Putamen (tissue), 1 donor: ENCODE data around the gene HOXA5.

Source experiments
- DNase-seq: peaks from one replicate; pipeline ENCODE4 v3.0.0-alpha.2; 2016; ENCODE audit warnings: low spot score

Gene HOXA5

DNA sequence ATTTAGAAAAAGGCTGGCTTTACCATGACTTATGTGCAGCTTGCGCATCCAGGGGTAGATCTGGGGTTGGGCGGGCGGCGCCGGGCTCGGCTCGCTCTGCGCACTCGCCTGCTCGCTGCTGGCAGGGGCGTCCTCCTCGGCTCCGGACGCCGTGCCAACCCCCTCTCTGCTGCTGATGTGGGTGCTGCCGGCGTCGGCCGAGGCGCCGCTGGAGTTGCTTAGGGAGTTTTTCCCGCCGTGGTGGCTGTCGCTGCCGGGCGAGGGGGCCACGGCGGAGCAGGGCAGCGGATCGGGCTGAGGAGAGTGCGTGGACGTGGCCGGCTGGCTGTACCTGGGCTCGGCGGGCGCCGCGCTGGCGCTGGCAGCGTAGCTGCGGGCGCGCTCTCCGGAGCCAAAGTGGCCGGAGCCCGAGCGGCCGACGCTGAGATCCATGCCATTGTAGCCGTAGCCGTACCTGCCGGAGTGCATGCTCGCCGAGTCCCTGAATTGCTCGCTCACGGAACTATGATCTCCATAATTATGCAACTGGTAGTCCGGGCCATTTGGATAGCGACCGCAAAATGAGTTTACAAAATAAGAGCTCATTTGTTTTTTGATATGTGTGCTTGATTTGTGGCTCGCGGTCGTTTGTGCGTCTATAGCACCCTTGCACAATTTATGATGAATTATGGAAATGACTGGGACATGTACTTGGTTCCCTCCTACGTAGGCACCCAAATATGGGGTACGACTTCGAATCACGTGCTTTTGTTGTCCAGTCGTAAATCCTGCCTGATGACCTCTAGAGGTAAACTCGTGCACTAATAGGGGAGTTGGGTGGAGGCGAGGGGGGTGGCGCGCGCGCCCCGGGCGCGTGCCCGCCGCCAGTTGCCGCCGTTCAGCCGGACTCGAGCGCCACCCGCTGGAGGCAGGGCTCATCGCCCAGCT is at the start of gene HOXA5:
Gene HOXA5 (minus strand): TSS at position 659 of the 927 bp plus-strand sequence. CDS start 74 bp downstream, at position 585.
- no peak for DNase-seq

DNA sequence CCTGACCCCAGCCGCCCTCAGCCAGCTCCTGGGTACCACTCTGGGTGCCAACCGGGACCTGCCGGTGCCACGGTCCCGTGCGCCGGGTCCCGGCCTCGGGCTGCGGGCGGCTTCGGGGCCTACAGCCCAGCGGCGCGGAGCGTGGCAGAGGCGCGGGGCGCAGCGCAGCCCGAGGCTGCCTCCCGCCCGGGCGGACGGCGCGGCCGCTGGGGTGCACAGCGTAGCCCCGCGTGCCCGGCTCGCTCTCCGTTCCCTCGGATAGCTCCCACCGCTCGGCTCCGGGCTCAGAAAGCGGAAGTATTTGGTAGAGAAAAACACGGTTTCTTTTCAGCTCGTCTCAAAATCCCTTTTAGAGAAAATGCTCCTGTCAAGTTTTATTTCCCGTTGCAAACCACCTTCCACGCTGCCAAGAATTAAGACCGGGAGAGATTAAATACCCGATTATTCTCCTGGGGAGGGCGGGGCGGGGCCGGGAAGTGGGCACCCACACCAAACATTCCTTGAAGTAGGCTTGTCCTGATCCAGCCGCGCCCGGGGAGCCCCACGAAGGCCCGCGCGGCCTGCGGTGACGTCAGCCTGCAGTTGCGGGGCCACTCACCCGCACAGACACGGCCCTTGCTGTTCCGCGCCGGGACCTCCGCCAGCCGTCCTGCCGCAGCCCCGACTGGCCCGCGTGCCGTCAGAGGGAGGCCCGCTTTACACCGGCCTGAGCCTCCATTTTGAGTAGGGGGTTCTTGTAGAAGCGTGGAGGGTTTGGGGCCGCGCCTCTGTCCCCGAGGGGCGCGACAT is 49.3 kb upstream of the HOXA5 start:
- DNase-seq: no peak

GRCh38 chr7:27191833-27192545 is 48.5 kb upstream of the HOXA5 start:
- DNase-seq: no peak

- DNase-seq: no peak
Observed at GRCh38 chr7:27191161-27191731, 47.8 kb upstream of the HOXA5 start.

DNA sequence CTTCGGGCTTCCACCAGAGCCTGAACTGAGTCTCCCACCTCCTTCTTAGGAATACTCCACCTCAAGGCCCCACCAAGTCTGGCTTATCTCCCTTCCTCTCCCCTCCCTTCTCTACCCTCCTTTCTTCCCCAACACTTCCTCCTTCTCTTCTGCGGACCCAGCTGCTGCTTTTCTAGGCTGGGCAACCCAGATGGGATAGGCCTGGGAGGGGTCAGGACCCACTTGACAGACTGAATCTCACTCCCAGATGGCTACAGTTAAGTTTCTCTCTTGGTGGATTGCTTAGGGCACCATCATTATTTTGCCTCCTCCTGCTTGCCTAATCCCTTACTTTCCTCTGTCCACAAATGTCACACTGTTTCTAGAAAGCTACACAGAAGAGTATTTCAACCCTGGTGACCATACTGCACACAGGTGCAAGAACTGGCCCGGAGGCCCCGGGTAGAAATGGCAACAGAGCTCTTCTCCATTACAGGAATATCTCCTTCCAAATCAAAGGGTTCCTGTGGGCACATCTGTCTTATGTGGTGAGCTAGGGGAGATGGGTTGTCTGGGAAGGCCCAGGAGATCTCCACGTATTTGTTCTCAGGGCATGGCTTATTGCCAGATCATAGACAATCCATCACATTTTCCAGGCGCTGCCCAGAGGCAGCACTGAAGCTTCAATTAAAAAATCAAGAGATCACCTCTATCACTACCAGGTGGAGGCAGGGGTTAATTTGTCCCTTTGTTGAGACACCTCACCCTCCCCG is 46.7 kb upstream of the HOXA5 start:
- no peak for DNase-seq

DNA sequence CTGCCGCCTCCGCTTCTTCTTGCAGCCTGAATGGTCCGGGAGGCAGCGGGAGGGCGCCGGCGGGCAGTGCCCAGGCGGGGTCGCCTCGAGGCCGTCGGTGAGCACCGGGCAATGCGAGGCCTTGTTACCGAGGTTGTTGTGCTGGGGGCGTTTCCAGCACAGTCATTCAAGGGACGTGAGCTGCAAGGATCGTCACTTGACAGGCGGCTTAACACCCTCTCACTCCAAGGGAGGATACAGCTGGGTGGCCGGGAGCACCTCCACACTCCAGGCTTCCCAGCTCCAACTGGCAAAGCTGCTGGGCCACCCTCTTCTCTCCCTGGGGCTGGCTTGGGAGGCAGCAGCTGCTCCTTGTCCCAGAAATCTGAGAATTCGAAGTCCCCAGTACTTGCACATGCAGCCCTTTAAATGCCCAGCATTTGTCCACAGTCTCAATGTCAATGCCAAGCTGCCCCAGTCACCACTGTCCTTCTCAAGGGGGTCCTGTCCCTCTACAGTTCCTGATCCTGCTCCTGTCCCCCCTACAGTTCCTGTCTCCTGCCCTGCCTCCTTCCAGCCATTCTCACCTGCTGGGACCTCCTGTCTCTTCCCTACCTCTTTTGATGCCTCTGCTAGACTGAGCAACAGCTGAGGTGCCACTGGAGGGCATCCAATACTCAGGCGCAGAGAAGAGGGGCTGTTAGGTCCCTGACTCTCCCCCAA is 46.0 kb upstream of the HOXA5 start:
- DNase-seq: no peak

GRCh38 chr7:27188386-27189294 is 45.2 kb upstream of the HOXA5 start:
- DNase-seq: no peak

DNA sequence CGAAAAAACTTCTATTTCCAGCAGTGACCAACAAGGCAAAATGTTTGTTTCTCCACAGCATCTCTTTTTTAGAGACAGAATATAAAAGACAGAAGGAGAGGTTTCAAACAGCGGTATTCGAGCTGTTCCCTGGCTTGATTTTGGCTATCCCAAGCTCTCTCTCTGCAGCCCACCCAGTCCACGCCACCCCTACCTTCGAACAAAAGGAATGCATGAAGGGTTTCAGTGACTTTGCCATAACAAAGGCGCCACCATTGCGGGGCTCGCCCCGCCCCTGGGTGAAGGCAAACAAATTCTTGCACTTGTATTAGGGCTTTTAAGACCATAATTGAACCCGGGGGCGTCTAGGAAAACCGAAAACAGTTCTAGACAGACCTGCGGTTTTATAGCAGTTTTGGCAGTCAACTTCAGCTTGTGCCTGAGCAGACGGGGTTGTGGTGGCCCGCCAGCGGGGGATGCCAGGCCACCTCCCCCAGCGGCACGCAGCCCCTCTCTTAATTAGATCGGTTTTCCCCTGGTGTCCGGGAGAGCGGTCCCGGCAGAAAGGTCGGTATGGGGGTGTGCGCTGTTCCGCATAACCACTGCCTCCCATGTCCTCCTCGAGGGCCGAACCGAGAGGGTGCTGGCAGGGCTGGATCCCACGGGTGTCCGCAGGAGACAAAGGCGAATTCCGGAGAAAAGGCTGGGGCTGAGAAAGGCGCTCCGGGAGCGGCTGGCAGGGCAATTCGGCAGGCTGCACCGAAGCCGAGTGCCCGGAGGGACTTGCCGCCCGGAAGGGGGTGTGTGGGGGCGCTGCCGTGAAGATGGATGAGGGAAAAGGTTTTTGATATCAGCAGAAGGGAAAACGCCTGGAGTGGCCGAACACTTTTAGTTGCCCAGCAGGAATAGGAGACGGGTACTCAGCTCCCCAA is 44.2 kb upstream of the HOXA5 start:
- DNase-seq: no peak

DNA sequence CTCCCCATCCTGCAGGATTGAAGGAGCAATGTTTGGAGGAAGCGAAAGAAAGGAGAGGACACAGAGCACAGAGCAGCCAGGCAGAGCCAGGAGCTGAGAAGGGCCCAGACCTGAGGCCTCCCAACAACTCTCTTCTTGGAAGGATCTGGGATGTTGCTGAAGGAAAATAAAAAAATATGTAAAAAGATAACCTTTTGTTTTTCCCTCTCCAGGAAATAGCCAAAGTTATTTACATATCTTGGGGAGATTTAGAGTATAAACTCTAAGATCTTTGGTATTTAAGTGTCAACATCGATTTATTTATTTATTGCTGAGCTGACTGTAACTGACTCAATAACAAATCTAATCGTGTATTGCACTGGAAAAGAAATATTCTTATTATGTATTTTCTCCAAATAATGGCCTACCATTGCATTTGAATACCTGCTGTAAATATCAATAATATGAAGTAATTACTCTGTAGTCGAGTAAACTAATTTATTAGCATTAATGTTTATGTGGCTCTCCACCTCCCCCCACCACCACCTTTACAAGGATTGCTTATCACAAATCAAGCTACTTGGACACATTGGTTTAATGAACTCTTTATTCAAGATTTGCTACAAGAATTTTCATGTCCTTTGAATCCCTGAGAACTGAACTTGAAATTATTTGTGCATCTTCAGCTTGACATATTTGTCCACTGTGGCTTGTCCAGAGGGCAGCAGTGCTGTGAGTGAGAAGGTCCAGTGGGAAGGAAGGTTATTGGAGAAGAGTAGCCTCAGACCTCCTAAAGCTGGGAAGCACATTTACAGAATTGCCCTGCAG is 43.4 kb upstream of the HOXA5 start:
- no peak for DNase-seq

GRCh38 chr7:27185854-27186667 is 42.6 kb upstream of the HOXA5 start:
- no peak for DNase-seq

GRCh38 chr7:27185013-27185853 is 41.8 kb upstream of the HOXA5 start, which contains the start of gene HOXA11:
HOXA11 (minus strand) TSS chr7:27185232; CDS start chr7:27185144, 88 bp downstream.
- no peak for DNase-seq

- DNase-seq: no peak
Observed at GRCh38 chr7:27184337-27185012, 41.0 kb upstream of the HOXA5 start.

DNA sequence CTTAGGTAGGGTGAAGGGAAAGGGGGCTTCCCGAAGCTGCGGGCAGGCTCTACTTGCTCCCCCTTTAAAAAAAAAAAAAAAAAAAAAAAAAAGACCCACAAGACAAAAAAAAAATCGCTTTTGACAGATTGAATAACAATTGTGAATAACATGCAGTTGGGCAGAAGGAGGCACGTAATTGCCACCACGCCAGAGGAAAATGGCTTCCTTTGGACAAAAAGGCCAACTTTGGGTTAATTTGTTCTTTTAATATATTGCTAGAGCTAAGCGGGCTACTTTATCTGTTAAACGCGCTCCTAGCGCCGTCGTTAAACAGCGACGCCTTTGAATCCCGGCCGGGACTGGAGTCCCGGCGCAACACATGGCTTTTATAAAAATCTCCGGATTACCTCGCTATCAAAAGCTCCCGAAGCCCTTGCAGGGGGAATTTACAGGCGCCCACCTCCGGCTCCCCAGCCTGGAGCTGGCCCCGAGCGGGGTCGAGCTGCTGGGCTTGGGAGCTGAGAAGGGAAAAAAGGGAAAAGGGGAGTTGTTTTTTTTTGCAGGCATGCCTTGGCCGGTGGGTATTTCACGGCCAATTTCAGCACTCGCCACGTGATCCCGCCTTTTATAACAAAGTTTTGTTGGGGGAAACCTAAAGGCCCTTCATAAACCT is 40.3 kb upstream of the HOXA5 start:
- no peak for DNase-seq

GRCh38 chr7:27182861-27183681 is 39.6 kb upstream of the HOXA5 start:
- DNase-seq: no peak
